Measurements from ENCODE around the gene CC2D2B. TPM values are rescaled to one million over a fixed set of nuclear protein-coding genes. Genes with fewer than 3 reads are reported as not detected.

CC2D2B gene
- total RNA-seq, 1 experiment from 2014 or later = not detected

DNA sequence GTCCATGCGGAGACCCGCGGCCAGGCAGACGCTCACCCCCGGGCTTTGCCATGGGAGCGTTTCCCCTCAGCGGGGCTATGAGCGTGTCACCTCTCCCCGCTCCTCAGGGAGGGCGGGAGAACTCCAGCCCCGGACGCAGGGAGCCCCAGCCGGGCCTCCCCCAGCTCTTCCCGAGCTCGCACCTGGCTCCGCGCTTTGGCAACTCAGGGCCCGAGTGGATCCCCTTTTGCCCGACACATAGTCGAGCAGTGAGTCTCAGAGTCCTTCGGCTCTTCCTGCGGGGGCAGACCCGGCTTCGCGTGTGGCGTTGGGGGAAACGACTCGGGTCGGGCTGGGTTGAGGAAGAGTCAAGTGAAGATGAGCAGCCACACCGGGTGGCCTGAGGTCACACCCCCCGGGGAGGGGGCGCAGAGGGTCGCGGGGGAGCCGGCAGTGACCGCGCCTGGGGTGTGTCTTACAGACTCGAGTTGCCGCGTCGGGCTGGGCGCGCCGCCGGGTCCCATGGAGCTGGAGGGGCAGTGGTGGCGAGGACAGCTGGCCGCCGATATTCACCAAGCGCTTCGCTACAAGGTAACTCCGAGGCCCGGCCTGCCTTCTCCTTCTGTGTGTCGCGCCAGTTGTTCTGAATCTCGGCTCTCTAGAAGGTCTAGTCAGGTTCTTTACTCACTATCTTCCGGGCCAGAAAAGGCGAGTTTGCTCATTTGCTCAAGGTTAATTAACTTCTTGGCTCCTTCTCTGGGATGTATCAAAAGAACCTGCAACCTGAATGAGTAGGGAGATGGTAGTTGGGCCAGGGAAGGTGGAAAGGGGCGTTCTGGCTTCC lies 136.3 kb downstream of the CC2D2B start:
- ATAC-seq = peak; percentile 48
- H3K36me3 ChIP-seq (ENCODE audit: low read depth, low read length) = no peaks in the 10 kb centered on the region; the same call in 1 of the 2 replicates
- no peaks in the 10 kb centered on the region for H3K9me3 ChIP-seq (ENCODE audit: low read length)
- peak; percentile 28 for DNase-seq
- H3F3A ChIP-seq (ENCODE audit: low read length, unreplicated experiment) = no peaks in the 10 kb centered on the region
- peak overlapping the region; percentile 88 for H2AFZ ChIP-seq (ENCODE audit: low read length)
- peaks cover 16% of the 10 kb centered on the region for H3K4me1 ChIP-seq (ENCODE audit: insufficient read depth, low read length)
- H3K9me2 ChIP-seq (replicated peaks; ENCODE audit: low read length) = no peaks in the 10 kb centered on the region
- H3K9ac ChIP-seq (ENCODE audit: low read length) = peak overlapping the region; percentile 88
- H3K4me3 ChIP-seq (ENCODE audit: low read length) = peak overlapping the region; percentile 79
- ChIA-PET CTCF (interaction anchor here (0.6 kb wide), 1 partner anchor 27 kb away, joined by 4 read pairs; no protein-coding TSS in a partner anchor), POLR2A (ENCODE audit: unreplicated experiment) (no interaction called here)
- no peak for TF ChIP-seq EZH2 (IDR thresholded peaks at IDR 0.05; ENCODE audit: low read length, unreplicated experiment)
- TF ChIP-seq CTCF (conservative IDR thresholded peaks at IDR 0.05; ENCODE audit: low read depth, low read length) = no peak
- TF ChIP-seq EZH2phosphoT487 (IDR thresholded peaks at IDR 0.05; ENCODE audit: borderline replicate concordance, low read length) = no peak
- H3K4me2 ChIP-seq (ENCODE audit: low read length) = peak overlapping the region; percentile 90
- H3K27ac ChIP-seq (ENCODE audit: low read length) = peak overlapping the region; percentile 17; the same call in 1 of the 2 replicates
- no peaks in the 10 kb centered on the region for H4K20me1 ChIP-seq (ENCODE audit: low read length)
- no TSS peak for BruUV-seq (replicated peaks)
- peaks cover 51% of the 10 kb centered on the region for H3K79me2 ChIP-seq (ENCODE audit: low read length)
- intact Hi-C loops (cut with micrococcal nuclease) = loop anchor here (2.0 to 5.0 kb wide), 2 partner anchors 45 to 88 kb away; partner anchors contain the start of gene ZNF518A
- no peaks in the 10 kb centered on the region for H3K27me3 ChIP-seq (ENCODE audit: low read length)

GRCh38 chr10:96044736-96045135 lies 137.0 kb downstream of the CC2D2B start:
- Histone ChIP-seq H3K9me2 (replicated peaks; ENCODE audit: low read length) (no peaks in the 10 kb centered on the region), H3K36me3 (ENCODE audit: low read depth, low read length) (no peaks in the 10 kb centered on the region; the same call in 1 of the 2 replicates), H3K9ac (ENCODE audit: low read length) (peak overlapping the region; percentile 88), H3K27ac (ENCODE audit: low read length) (no peak overlapping the region), H3K27me3 (ENCODE audit: low read length) (no peaks in the 10 kb centered on the region), H3F3A (ENCODE audit: low read length, unreplicated experiment) (no peaks in the 10 kb centered on the region), H3K4me2 (ENCODE audit: low read length) (peak overlapping the region; percentile 90), H3K9me3 (ENCODE audit: low read length) (no peaks in the 10 kb centered on the region), H3K79me2 (ENCODE audit: low read length) (peaks cover 57% of the 10 kb centered on the region), H3K4me3 (ENCODE audit: low read length) (peak overlapping the region; percentile 79), H3K4me1 (ENCODE audit: insufficient read depth, low read length) (peaks cover 16% of the 10 kb centered on the region), H4K20me1 (ENCODE audit: low read length) (no peaks in the 10 kb centered on the region), H2AFZ (ENCODE audit: low read length) (peak overlapping the region; percentile 88)
- TF ChIP-seq EZH2 (IDR thresholded peaks at IDR 0.05; ENCODE audit: low read length, unreplicated experiment) (no peak), CTCF (conservative IDR thresholded peaks at IDR 0.05; ENCODE audit: low read depth, low read length) (no peak), EZH2phosphoT487 (IDR thresholded peaks at IDR 0.05; ENCODE audit: borderline replicate concordance, low read length) (no peak)
- CTCF ChIA-PET = interaction anchor here (0.6 kb wide), 1 partner anchor 28 kb away, joined by 4 read pairs; no protein-coding TSS in a partner anchor
- TSS peak; percentile 39 for BruUV-seq (replicated peaks)
- DNase-seq = peak; percentile 2
- ATAC-seq = no peak
- intact Hi-C loops (cut with micrococcal nuclease) = loop anchor here (2.0 to 5.0 kb wide), 2 partner anchors 44 to 88 kb away; partner anchors contain the start of gene ZNF518A
- POLR2A ChIA-PET (ENCODE audit: unreplicated experiment) = no interaction called here

GRCh38 chr10:96046546-96046945 lies 138.8 kb downstream of the CC2D2B start:
- Histone ChIP-seq H3K79me2 (ENCODE audit: low read length) (peaks cover 61% of the 10 kb centered on the region), H4K20me1 (ENCODE audit: low read length) (no peaks in the 10 kb centered on the region), H3K9me3 (ENCODE audit: low read length) (no peaks in the 10 kb centered on the region), H3K4me2 (ENCODE audit: low read length) (peak overlapping the region; percentile 90), H3K4me3 (ENCODE audit: low read length) (no peak overlapping the region), H3K4me1 (ENCODE audit: insufficient read depth, low read length) (peaks cover 16% of the 10 kb centered on the region), H3F3A (ENCODE audit: low read length, unreplicated experiment) (no peaks in the 10 kb centered on the region), H3K9me2 (replicated peaks; ENCODE audit: low read length) (no peaks in the 10 kb centered on the region), H3K9ac (ENCODE audit: low read length) (no peak overlapping the region), H2AFZ (ENCODE audit: low read length) (no peak overlapping the region), H3K36me3 (ENCODE audit: low read depth, low read length) (no peaks in the 10 kb centered on the region; the same call in 1 of the 2 replicates), H3K27ac (ENCODE audit: low read length) (no peak overlapping the region), H3K27me3 (ENCODE audit: low read length) (no peaks in the 10 kb centered on the region)
- intact Hi-C loops (cut with micrococcal nuclease) = no loop called here
- ChIA-PET POLR2A (ENCODE audit: unreplicated experiment) (no interaction called here), CTCF (no interaction called here)
- DNase-seq (no peak), ATAC-seq (no peak)
- BruUV-seq (replicated peaks) = no TSS peak
- TF ChIP-seq EZH2phosphoT487 (IDR thresholded peaks at IDR 0.05; ENCODE audit: borderline replicate concordance, low read length) = no peak
- no peak for TF ChIP-seq CTCF (conservative IDR thresholded peaks at IDR 0.05; ENCODE audit: low read depth, low read length)
- TF ChIP-seq EZH2 (IDR thresholded peaks at IDR 0.05; ENCODE audit: low read length, unreplicated experiment) = no peak

Data from PC-3 (cell line).